Aorta (tissue), 5 donors: ENCODE data around the gene SEC31B. TPM values are rescaled to one million over a fixed set of nuclear protein-coding genes. Genes with fewer than 3 reads are reported as not detected.

Source experiments
- ATAC-seq: fragments of 200-7000 bp; cut with Tn5 transposase; one replicate; pipeline ENCODE4 v1.9.1; 2022; ENCODE audit warnings: moderate library complexity; ENCODE audit not compliant: low FRiP score
- DNase-seq, 2 donors: peaks; one replicate each; pipeline ENCODE4 v3.0.0-alpha.2; 2020
- H3K27ac ChIP-seq, 2 donors: one replicate each; pipeline ENCODE4 v1.5.1; 2013; ENCODE audit warnings: low read length in 2 of 2, mild to moderate bottlenecking in 2 of 2, moderate library complexity in 2 of 2, control low read depth in 1 of 2, inconsistent platforms in 1 of 2, low read depth in 1 of 2
- H3K27me3 ChIP-seq, 2 donors: one replicate each; pipeline ENCODE4 v1.6.1; 2013; ENCODE audit warnings: control low read depth in 1 of 2, low read length in 1 of 2, mild to moderate bottlenecking in 1 of 2, moderate library complexity in 1 of 2; ENCODE audit not compliant: insufficient read depth in 2 of 2, control insufficient read depth in 1 of 2
- H3K36me3 ChIP-seq, 2 donors: one replicate each; pipeline ENCODE4 v1.6.1; 2013; ENCODE audit warnings: control low read depth in 1 of 2, low read length in 1 of 2, mild to moderate bottlenecking in 1 of 2; ENCODE audit not compliant: insufficient read depth in 2 of 2, control insufficient read depth in 1 of 2
- H3K4me1 ChIP-seq, 2 donors: one replicate each; pipeline ENCODE4 v1.6.1; 2013; ENCODE audit warnings: low read length in 2 of 2, control low read depth in 1 of 2, mild to moderate bottlenecking in 1 of 2, moderate library complexity in 1 of 2; ENCODE audit not compliant: insufficient read depth in 2 of 2, control insufficient read depth in 1 of 2
- H3K4me3 ChIP-seq, 2 donors: one replicate each; pipeline ENCODE4 v1.5.1; 2013; ENCODE audit warnings: low read length in 2 of 2, control low read depth in 1 of 2, mild to moderate bottlenecking in 1 of 2
- H3K9me3 ChIP-seq: one replicate; pipeline ENCODE4 v1.6.1; 2013; ENCODE audit warnings: mild to moderate bottlenecking, low read length; ENCODE audit not compliant: control insufficient read depth
- WGBS, 2 donors: extraction: QIAGEN DNeasy Blood & Tissue Kit; methylation state at CpG; one replicate each; pipeline ENCODE4 v1.1.7; 2013; 5-methylcytosine and 5-hydroxymethylcytosine counted together
- intact Hi-C, 2 donors: fragments of 100-400 bp; cut with DNase I; formaldehyde crosslinking; loops; one replicate each; pipeline versions ENCODE4 v1.14.2 to v1.15.0; 2022
- polyA plus RNA-seq, 2 donors: library from polyadenylated mRNA; stranded (reverse); fragments of 200-250 nt; gene quantifications; one replicate each; pipeline ENCODE4 v1.2.3, GENCODE V29; 2013
- total RNA-seq, 2 donors: library from RNA; stranded (reverse); fragmentation: NEBNext Ultra II Directional; extraction: Animal tissue kit (Norgen Biotek cat#: 25700); gene quantifications; one replicate each; pipeline ENCODE4 v1.2.1, GENCODE V29; 2021
- donor health status: healthy with polysubstance abuse.
- donor health status: Bipolar disorder and iron deficiency.
- donor health status: DM: no; HTN: no; CAD: no.
- donor health status: DM: no; HTN: no; CAD: no.
- donor health status: DM: yes; HTN: yes; CAD: no.

Gene SEC31B
- total and polyA plus RNA-seq, 4 donors: 4.6 to 20.0 (median 12.8) TPM

DNA sequence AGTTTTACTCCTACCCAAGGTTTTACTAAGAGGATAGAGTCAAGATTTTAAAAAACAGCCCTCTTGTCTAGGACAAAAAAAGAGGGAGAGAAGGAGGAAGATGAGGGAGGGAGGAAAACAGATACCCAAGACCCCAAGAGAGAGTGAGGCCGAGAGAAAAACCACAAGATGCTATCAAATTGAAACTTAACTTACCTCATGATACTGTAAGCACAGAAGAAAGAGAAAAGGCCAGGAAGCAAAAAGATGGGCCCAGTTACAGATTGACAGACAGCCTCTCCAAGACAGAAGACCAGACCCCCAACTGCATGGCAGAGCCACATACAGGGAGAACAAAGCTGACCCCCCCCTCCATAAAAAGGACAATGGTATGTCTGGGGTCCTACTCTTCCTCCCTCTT is 11.4 kb downstream of the SEC31B start:
- WGBS, 2 donors: 67 to 80% methylated on average over 1 of the region's 1 CpG
- Histone ChIP-seq H3K27ac (no peak overlapping the region), H3K4me1 (no peaks in the 10 kb centered on the region), H3K27me3 (no peaks in the 10 kb centered on the region), H3K36me3 (peaks cover 0 to 5% of the 10 kb centered on the region in 2 donors), H3K4me3 (no peak overlapping the region), H3K9me3 (no peaks in the 10 kb centered on the region)
- no peak for DNase-seq
- no peak for ATAC-seq
- intact Hi-C loops: no loop called here

DNA sequence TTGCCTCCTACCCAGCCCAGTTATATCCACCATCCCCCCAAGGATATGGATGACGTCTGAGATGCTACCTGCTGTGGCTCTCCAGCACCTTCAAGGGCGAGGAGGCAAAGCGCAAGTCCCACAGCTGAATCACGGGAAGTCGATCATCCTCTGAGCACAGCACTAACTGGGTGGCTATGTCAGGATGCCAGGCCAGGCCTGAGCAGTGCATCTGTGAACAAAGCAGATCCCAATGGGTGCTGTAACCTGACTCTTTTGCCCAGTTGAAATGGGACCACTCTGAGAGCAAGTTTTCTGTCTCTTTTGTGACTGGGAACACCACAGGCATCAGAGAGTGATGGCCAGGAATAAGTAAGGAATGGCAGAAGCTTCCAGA is 12.3 kb downstream of the SEC31B start:
- Histone ChIP-seq H3K4me1 (no peaks in the 10 kb centered on the region), H3K27me3 (no peaks in the 10 kb centered on the region), H3K36me3 (peaks cover 0 to 5% of the 10 kb centered on the region in 2 donors), H3K27ac (no peak overlapping the region), H3K9me3 (no peaks in the 10 kb centered on the region), H3K4me3 (no peak overlapping the region)
- intact Hi-C loops: no loop called here
- WGBS, 2 donors: 89 to 98% methylated on average over 5 of the region's 5 CpGs
- no peak for ATAC-seq
- DNase-seq: no peak

DNA sequence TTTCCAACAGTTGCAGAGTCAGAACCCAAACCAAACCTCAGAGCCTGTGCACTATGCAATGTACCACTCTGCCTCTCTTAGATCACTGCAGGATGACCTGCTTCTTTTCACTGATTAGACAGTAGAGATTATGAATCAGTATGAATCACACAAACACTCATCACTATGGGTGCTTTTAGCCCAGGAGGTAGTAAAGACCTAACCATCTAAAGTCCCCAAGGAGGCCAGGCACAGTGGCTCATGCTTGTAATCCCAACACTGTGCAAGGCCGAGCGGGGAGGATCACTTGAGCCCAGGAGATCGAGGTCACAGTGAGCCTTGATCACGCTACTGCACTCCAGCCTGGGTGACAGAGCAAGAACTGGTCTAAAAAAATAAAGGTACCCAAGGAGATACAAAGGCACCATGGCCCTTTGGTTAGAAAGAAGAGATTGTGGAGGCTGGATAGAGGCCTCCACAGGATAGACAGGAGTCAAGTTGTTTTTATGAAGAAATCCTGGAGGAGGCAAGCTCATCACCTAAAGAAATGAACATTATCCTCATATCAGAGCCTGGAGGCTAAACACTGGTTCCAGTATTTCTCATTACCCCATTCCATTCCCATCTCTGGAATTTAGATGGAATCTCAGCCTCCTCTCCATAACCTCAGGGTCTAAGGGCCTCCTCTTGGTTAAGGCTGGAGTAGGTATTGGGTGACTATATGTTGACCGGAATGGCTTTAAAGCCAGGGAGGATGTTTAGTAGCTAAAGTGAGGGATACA is 12.9 kb downstream of the SEC31B start:
- no peak for ATAC-seq
- DNase-seq: no peak
- Histone ChIP-seq H3K27me3 (no peaks in the 10 kb centered on the region), H3K36me3 (peaks cover 0 to 5% of the 10 kb centered on the region in 2 donors), H3K9me3 (no peaks in the 10 kb centered on the region), H3K27ac (no peak overlapping the region), H3K4me3 (no peak overlapping the region), H3K4me1 (no peaks in the 10 kb centered on the region)
- intact Hi-C loops: no loop called here
- 95 to 96% methylated on average over 5 of the region's 5 CpGs for whole genome bisulfite sequencing, 2 donors

DNA sequence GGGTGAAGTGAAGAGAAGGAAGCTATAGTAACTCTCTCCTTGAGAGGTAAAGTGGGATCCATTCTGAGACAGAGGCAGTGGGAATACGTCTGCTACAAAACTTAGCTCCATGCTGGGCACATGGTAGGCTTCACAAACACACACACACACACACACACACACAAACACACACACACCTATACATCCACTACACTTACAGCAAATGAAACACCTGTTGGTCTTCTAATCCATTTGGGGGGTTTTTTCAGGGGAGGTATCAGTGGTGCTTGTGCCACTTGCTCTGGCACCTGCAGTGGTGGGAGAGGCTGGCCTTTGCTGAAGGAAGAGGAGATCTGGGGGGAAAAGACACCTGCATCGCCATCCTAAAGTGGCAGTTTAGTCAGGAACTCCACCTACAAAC is 14.5 kb downstream of the SEC31B start:
- peaks cover 3 to 5% of the 10 kb centered on the region in 2 donors for H3K36me3 ChIP-seq
- H3K4me3 ChIP-seq: no peak overlapping the region
- H3K27ac ChIP-seq: no peak overlapping the region
- no peaks in the 10 kb centered on the region for H3K9me3 ChIP-seq
- H3K4me1 ChIP-seq: no peaks in the 10 kb centered on the region
- no peak for ATAC-seq
- H3K27me3 ChIP-seq: no peaks in the 10 kb centered on the region
- no peak for DNase-seq
- 94 to 96% methylated on average over 2 of the region's 2 CpGs for WGBS, 2 donors
- intact Hi-C loops: no loop called here

DNA sequence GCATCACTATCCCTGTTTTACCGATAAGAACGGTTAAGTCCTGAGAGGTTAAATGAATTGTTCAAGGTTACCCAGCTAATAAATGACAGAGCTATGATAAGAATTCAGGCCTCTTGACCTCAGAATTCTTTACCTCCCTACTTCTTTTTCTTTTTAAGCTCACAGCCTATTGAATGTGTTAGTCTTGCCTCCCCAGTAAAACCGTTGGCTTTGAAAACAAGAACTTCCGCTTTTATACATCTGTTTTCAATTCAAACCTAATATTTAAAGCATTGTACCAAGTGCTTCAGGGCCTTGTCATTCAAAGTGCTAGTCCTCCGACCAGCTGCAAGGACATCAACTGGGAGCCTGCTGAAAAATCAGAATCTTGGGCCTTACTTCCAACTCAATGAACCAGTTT is 15.6 kb downstream of the SEC31B start:
- no peak for ATAC-seq
- no peaks in the 10 kb centered on the region for H3K9me3 ChIP-seq
- H3K4me1 ChIP-seq: no peaks in the 10 kb centered on the region
- intact Hi-C loops: no loop called here
- 55 to 56% methylated on average over 5 of the region's 5 CpGs for WGBS, 2 donors
- peaks cover 3 to 7% of the 10 kb centered on the region in 2 donors for H3K36me3 ChIP-seq
- no peak for DNase-seq
- H3K27ac ChIP-seq: no peak overlapping the region
- H3K4me3 ChIP-seq: no peak overlapping the region
- H3K27me3 ChIP-seq: no peaks in the 10 kb centered on the region

DNA sequence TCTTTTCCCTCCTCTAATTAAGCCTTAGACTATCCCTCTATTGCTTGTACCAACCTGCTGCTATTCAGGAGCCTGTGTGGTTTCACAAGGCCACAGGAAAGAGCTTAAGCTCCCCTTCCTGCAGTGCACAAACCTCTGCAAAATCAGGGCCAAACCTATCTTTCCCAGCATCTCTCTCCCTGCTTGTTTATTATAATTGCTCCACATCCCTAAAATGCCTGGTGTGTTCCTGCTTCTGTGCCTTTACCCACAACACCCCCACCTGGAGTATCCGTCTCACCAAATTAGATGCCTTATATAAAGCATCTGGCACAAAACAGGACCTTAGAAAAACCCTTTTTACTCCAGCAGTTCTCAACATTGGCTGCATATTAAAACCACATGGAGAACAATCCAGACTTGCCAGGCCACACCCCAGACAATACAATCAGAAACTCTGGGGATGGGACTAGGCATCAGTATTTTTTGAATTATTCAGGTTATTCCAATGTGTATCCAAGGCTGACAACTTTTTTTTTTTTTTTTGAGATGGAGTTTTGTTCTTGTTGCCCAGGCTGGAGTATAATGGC is 16.7 kb downstream of the SEC31B start:
- intact Hi-C loops: no loop called here
- 86 to 91% methylated on average over 1 of the region's 1 CpG for WGBS, 2 donors
- Histone ChIP-seq H3K27me3 (no peaks in the 10 kb centered on the region), H3K9me3 (no peaks in the 10 kb centered on the region), H3K4me3 (no peak overlapping the region), H3K27ac (no peak overlapping the region), H3K4me1 (no peaks in the 10 kb centered on the region), H3K36me3 (peaks cover 3 to 13% of the 10 kb centered on the region in 2 donors)
- ATAC-seq (no peak), DNase-seq (no peak)

DNA sequence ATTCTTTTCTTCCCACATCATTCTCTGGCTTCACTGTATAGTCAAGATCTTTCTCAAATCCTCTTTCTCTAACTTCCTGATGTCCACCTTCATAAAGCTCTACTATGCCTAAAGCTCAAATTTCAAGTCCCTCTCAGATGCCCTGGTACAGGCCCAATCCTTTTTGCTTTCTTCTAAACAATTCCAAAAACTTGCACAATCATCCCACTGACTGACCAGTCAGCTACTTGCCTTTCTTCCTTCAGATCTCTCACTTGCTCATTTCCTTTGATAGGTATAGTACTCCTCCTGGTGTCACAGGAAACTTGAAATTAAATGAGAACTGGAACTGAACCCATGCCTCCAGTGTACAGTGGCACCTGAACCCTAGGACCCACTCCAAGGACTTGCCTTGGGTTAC is 18.2 kb downstream of the SEC31B start:
- intact Hi-C loops: no loop called here
- Histone ChIP-seq H3K4me3 (no peak overlapping the region), H3K36me3 (peaks cover 6 to 17% of the 10 kb centered on the region in 2 donors), H3K4me1 (no peaks in the 10 kb centered on the region), H3K27ac (no peak overlapping the region), H3K27me3 (no peaks in the 10 kb centered on the region), H3K9me3 (no peaks in the 10 kb centered on the region)
- ATAC-seq (no peak), DNase-seq (no peak)

DNA sequence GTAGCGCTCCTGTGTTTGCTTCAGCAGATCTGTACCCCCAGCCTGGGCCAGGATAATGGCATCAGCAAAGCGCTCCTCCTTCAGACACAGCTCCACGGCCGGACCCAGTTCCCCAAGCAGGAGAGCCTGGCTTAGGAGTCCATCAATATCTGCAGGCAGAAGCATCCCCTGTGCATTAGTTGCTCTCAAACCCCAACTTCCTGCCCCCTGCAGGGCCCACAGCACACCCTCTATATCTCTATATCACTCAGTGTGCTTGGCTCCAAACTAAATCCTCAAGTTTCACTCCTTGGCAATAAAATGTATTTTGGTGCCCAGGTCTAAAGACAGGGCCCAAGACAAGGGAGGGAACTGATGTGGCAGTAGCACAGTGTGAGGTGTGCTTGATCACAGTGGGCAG is 21.6 kb downstream of the SEC31B start:
- intact Hi-C loops: no loop called here
- Histone ChIP-seq H3K9me3 (no peaks in the 10 kb centered on the region), H3K27ac (no peak overlapping the region), H3K27me3 (no peaks in the 10 kb centered on the region), H3K36me3 (peaks cover 12 to 17% of the 10 kb centered on the region in 2 donors), H3K4me3 (no peak overlapping the region), H3K4me1 (no peaks in the 10 kb centered on the region)
- DNase-seq (no peak), ATAC-seq (no peak)
- 91 to 97% methylated on average over 4 of the region's 4 CpGs for WGBS, 2 donors

DNA sequence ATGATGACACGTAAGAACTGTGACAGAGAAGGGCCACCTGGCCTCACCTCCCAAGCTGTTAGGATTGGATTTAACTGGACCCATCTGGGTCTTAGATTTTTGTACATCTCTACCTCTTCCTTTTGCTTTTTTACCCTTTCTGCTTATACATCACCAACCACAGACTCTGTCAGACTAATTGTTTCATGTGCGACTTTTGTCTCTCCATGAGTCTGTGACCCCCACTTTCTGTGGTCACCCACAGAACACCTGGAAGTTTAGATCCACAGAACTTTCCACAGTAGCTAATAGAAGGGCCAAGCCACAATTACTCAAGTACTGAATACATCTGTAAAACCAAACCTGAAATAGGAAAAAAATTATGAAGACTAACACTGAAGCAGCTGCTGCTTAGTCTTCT is 23.1 kb downstream of the SEC31B start:
- H3K4me3 ChIP-seq: no peak overlapping the region
- intact Hi-C loops: no loop called here
- WGBS, 2 donors: 81 to 93% methylated on average over 2 of the region's 2 CpGs
- DNase-seq (no peak), ATAC-seq (no peak)
- H3K9me3 ChIP-seq: no peaks in the 10 kb centered on the region
- H3K4me1 ChIP-seq: no peaks in the 10 kb centered on the region
- peaks cover 12 to 17% of the 10 kb centered on the region in 2 donors for H3K36me3 ChIP-seq
- no peaks in the 10 kb centered on the region for H3K27me3 ChIP-seq
- H3K27ac ChIP-seq: no peak overlapping the region
